GM20000 (cell line): ENCODE results near the gene ZNF132.
"Not testable (repeated sequence)": the region's sequence is repeated elsewhere in the genome, so short reads cannot be mapped to it uniquely, and the experiment has no call there.

Source experiments
- DNase-seq: peaks from one replicate; pipeline ENCODE4 v3.0.0; 2012; ENCODE audit warnings: low spot score
- TF ChIP-seq, protein P1 (sequence below): IDR thresholded peaks from 2 replicates; pipeline ENCODE4 v1.5.1; 2012; ENCODE audit warnings: mild to moderate bottlenecking, control low read depth; ENCODE audit errors: extremely low read depth, missing control alignments

ZNF132 gene

DNA sequence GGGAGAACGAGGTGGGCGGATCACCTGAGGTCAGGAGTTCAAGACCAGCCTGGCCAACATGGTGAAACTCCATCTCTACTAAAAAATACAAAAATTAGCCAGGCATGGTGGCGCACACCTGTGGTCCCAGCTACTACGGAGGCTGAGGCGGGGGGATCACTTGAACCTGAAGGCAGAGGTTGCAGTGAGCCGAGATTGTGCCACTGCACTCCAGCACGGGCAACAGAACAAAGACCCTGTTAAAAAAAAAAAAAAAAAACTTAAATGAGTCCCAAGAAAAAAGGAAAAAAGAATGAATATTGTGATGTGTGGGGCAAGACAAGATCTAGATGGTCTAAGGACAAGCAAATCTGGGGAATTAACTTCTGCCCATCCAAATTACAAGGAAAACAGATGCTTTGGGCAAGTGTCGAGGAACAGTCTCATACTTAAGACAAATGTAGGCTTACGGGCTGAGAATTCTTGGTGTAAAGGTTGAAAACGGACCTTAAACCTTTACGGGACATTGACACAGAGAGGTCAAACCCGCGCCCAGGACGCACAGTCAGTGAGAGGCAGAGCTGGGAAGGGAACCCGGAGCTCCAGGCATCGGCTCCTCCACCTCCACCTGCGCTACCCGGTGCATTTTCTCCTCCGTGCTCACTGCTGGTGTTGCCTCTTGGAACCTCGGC, 26.3 kb upstream of the ZNF132 start:
- TF ChIP-seq, protein P1, sequence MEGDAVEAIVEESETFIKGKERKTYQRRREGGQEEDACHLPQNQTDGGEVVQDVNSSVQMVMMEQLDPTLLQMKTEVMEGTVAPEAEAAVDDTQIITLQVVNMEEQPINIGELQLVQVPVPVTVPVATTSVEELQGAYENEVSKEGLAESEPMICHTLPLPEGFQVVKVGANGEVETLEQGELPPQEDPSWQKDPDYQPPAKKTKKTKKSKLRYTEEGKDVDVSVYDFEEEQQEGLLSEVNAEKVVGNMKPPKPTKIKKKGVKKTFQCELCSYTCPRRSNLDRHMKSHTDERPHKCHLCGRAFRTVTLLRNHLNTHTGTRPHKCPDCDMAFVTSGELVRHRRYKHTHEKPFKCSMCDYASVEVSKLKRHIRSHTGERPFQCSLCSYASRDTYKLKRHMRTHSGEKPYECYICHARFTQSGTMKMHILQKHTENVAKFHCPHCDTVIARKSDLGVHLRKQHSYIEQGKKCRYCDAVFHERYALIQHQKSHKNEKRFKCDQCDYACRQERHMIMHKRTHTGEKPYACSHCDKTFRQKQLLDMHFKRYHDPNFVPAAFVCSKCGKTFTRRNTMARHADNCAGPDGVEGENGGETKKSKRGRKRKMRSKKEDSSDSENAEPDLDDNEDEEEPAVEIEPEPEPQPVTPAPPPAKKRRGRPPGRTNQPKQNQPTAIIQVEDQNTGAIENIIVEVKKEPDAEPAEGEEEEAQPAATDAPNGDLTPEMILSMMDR: no peak
- DNase-seq: no peak

DNA sequence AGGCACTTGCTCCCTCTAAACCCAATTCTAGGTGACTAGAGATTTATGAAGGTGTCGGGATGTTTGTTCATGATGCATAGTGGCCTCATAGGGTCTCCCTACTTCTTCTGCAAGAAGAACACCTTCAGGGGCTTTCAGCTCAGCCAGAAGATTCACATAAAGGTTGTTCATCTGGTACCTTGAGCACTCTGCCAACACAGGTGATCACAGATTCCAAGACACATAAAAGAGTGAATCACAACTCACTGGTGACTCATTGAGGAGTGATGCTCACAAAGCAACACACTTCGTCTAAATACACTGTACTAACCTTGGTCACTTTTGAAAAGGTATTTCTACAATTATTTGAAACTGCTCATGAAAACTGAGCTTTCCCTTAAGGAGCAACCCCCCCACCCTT, 20.1 kb upstream of the ZNF132 start:
- TF ChIP-seq, protein P1: no peak
- no peak for DNase-seq

DNA sequence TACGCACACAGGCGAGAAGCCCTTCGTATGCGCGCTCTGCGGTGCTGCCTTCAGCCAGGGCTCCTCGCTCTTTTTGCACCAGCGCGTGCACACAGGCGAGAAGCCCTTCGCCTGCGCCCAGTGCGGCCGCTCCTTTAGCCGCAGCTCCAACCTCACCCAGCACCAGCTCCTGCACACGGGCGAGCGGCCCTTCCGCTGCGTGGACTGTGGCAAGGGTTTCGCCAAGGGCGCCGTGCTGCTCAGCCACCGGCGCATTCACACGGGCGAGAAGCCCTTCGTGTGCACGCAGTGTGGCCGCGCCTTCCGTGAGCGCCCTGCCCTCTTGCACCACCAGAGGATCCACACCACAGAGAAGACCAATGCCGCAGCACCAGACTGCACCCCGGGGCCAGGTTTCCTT, 16.2 kb upstream of the ZNF132 start:
- TF ChIP-seq, protein P1: no peak
- no peak for DNase-seq

DNA sequence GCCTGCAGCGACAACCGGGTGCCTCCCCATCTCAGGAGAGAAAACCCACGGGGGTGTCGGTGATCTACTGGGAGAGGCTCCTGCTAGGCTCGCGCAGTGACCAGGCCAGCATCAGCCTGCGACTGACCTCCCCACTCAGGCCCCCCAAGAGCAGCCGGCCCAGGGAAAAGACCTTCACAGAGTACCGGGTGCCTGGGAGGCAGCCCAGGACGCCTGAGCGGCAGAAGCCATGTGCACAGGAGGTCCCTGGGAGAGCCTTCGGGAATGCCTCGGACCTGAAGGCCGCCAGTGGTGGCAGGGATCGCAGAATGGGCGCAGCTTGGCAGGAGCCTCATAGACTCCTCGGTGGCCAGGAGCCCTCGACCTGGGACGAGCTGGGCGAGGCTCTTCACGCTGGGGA, 15.4 kb upstream of the ZNF132 start:
- DNase-seq: no peak
- TF ChIP-seq, protein P1: no peak

DNA sequence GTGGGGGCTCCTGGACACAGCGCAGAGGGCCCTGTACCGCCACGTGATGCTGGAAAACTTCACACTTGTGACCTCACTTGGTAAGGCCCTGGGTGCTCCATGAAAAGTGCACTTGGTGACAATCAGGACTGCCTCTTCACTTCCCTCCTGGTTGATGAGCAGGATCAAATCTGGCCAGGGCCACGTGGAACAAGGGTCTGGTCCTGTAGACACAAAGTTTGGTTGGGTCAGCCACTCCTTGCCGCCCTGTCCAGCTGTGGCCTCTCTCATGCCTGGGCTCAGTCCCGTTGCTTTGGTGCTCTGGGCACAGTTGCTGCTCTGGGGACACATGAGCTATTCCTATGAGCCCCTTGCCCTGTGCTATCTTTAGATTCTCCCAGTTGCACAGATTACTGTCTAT, 13.8 kb upstream of the ZNF132 start:
- no peak for DNase-seq
- TF ChIP-seq, protein P1: no peak

DNA sequence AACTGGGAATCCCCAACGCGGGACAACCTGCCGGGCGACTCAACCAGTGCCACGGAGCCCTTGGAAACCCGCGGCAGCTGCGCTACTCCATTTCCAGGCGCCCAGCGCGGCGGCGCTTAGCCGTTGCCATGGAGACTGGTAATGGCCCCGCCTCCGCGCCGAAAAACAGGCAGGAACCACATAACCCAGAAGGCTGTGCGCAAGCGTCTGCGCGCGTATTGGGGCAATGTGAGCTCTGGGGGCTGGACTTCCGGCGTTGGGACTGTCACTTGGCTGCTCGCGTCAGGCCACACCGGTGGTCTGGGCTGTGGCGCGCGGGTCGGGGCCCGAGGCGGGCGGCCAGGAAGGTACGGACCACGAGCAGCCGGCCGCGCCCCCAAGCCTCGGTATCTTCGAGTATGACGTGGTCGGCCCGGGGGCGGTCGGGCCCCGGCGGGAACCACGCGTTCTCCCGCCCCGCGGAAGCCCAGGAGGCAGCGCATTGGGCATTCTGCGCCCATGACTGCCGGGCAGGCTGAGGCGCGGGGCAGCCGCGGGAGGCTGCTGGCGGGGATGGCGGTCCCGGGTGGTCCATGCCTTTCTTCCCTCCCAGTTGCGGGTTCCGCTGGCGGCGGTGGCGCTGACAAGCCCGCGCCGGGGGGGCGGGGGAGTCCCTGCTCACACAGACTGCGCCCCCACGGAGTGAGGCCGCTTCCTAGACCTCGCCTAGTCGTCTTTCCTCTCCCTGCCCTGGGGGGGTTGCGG, 11.6 kb upstream of the ZNF132 start, which contains the start of gene ZNF324B:
Gene ZNF324B (plus strand): TSS at position 265 of the 744 bp plus-strand sequence. CDS start 2,080 bp downstream, outside the sequence.
- peak; percentile 97 for DNase-seq
- TF ChIP-seq, protein P1: no peak

DNA sequence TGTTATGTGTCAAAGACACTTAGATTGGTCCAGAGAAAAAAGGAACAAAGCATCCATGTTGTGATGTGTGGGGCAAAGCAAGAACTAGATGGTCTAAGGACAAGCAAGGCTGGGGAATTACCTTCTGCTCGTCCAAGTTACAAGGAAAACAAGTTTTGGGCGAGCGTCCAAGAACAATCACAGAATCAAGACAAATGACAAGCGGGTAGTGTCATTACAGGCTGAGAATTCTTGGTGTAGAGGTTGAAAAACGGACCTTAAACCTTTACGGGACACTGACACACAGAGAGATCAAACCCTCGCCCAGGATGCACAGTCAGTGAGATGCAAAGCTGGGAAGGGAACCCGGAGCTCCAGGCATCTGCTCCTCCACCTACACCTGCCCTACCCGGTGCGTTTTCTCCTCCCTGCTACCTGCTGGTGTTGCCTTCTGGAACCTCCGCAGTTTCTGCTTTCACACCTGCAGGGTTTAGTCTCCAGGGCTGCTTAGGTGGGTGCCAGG, 11.0 kb upstream of the ZNF132 start:
- TF ChIP-seq, protein P1: no peak
- DNase-seq: no peak

DNA sequence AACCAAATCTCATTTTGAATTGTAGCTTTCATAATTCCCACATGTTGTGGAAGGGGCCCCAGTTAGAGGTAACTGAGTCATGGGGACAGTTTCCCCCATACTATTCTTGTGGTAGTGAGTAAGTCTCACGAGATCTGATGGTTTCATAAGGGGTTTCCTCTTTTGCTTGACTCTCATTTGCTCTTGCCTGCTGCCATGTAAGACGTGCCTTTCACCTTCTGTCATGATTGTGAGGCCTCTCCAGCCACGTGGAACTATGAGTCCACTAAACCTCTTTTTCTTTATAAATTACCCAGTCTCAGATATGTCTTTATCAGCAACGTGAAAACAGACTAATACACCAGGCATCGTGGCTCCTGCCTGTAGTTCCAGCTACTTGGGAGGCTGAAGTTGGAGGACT, 10.0 kb upstream of the ZNF132 start:
- not testable (repeated sequence) for DNase-seq

DNA sequence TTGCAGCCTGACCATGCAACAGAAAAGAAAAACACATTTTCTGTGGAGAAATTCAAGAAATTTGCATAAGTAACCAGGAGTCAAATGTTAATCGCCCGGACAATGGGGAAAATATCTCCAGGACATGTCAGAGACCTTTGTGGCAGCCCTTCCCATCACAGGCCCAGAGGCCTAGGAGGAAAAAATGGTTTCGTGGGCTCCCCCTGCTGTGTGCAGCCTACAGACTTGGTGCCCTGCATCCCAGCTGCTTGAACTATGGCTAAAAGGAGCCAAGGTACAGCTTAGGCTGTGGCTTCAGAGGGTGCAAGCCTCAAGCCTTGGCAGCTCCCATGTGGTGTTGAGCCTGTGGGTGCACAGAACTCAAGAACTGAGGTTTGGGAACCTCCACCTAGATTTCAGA, 8.9 kb upstream of the ZNF132 start:
- DNase-seq: not testable (repeated sequence)

DNA sequence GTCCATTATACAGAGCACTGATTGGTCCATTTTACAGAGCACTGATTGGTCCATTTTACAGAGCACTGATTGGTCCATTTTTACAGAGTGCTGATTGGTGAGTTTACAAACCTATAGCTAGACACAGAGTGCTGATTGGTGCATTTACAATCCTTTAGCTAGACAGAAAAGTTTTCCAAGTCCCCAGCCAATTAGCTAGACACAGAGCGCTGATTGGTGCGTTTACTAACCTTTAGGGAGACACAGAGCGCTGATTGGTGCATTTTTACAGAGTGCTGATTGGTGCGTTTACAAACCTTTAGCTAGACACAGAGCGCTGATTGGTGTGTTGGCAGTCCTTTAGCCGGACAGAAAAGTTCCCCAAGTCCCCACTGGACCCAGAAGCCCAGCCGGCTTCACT, 3.0 kb upstream of the ZNF132 start:
- DNase-seq: not testable (repeated sequence)
